ENCODE data around the gene COMMD2.

- TF ChIP-seq CTCF (conservative IDR thresholded peaks at IDR 0.05; ENCODE audit: low read depth, low read length) (no peak), RAD21 (IDR thresholded peaks at IDR 0.05; ENCODE audit: low read length) (no peak), POLR2A (IDR thresholded peaks at IDR 0.05; ENCODE audit: low read depth, low read length) (no peak), FOS (IDR thresholded peaks at IDR 0.05; ENCODE audit: low read depth, low read length) (no peak), SMC3 (IDR thresholded peaks at IDR 0.05; ENCODE audit: low read depth, low read length) (no peak), MAFK (IDR thresholded peaks at IDR 0.05; ENCODE audit: low read depth, low read length) (no peak), CHD1 (IDR thresholded peaks at IDR 0.05; ENCODE audit: low read depth, low read length) (no peak), RCOR1 (IDR thresholded peaks at IDR 0.05; ENCODE audit: insufficient replicate concordance, low read length) (no peak), BHLHE40 (IDR thresholded peaks at IDR 0.05; ENCODE audit: low read depth, low read length) (no peak), MAZ (IDR thresholded peaks at IDR 0.05; ENCODE audit: borderline replicate concordance, low read depth, low read length) (no peak), CEBPB (IDR thresholded peaks at IDR 0.05; ENCODE audit: low read depth, low read length) (no peak), RFX5 (IDR thresholded peaks at IDR 0.05; ENCODE audit: low read depth, low read length) (no peak), ELK1 (IDR thresholded peaks at IDR 0.05; ENCODE audit: borderline replicate concordance, low read depth, low read length) (no peak), MXI1 (IDR thresholded peaks at IDR 0.05; ENCODE audit: borderline replicate concordance, low read depth, low read length) (no peak)
Observed at GRCh38 chr3:149767720-149768119, 15.4 kb upstream of the COMMD2 start.

Data from IMR-90 (cell line).